Measurements from ENCODE around the gene GPR55. TPM values are rescaled to one million over a fixed set of nuclear protein-coding genes. Genes with fewer than 3 reads are reported as not detected.

The GPR55 gene
- total and polyA plus RNA-seq, 2 of the 4 experiments (the other 2 are of a cell fraction), result 0.03 TPM; not detected in 1

DNA sequence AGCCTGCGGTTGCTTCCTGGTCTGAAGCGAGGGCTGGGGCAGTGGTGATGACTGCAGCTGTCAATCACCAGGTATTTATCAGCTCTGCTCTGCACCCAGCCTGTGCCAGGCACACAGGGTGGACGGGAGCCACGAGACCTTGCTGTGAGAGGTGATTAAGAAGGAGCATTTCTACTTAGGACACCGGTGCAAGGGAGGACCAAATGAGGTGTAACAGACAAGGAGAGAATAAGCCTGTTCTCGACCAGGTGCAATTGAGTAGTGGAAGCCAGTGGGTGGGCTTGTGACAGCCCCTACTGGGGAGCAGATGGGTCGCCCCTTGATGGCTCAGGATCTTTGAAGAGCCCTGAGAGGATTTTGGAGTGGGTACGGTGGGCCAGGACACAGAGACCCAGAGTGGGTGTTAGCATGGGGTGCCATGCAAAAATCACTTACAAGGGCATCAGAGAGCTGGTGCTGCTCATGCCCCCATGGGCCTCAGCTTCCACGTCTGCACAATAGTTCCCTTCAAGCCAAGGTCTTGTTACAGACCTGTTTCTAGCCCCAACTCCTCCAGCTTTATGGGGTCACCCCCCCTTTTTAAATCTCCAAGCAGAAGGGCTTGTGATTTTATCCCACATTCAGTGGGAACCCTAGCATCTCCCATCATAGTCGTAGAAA, 24.6 kb downstream of the GPR55 start:
- no peak overlapping the region for H3K9ac ChIP-seq (ENCODE audit: low read depth, low read length)

More for the DNA sequence above, 24.6 kb downstream of the GPR55 start:
- peaks cover 47% of the 10 kb centered on the region for H3K27me3 ChIP-seq (ENCODE audit: control insufficient read depth, insufficient read depth, low read length)
- no peak overlapping the region for H2AK5ac ChIP-seq (ENCODE audit: low read depth, low read length)
- no peak overlapping the region for H4K8ac ChIP-seq (ENCODE audit: low read depth in 2 of 2, low read length in 2 of 2)
- no peaks in the 10 kb centered on the region for H4K20me1 ChIP-seq (ENCODE audit: insufficient read depth, low read length)
- no peaks in the 10 kb centered on the region for H3K36me3 ChIP-seq (ENCODE audit: control insufficient read depth, insufficient read depth, low read length)
- no peaks in the 10 kb centered on the region; the same call in 1 of the 2 replicates for H3K9me1 ChIP-seq (ENCODE audit: insufficient read depth, low read length)
- no peak overlapping the region for H2BK120ac ChIP-seq (ENCODE audit: low read depth, low read length)
- dilution Hi-C loops (cut with HindIII; ENCODE audit: low sequenced_read_pairs, unreplicated experiment), result no loop called here
- H3K9me3 ChIP-seq (ENCODE audit: control insufficient read depth, insufficient read depth, low read length), result no peaks in the 10 kb centered on the region
- H4K91ac ChIP-seq (ENCODE audit: insufficient read depth, low read depth, low read length), result no peak overlapping the region
- no peak overlapping the region for H2AK9ac ChIP-seq (replicated peaks; ENCODE audit: low read depth, low read length, poor library complexity)
- no peak overlapping the region for H3K4me2 ChIP-seq (ENCODE audit: low read depth, low read length)
- ATAC-seq (ENCODE audit: low read depth), result no peak
- no peak overlapping the region for H3K14ac ChIP-seq (replicated peaks; ENCODE audit: low read depth, low read length)
- in situ Hi-C loops (cut with MboI; ENCODE audit: low sequenced_read_pairs), result loop anchor here (5.0 kb wide), 1 partner anchor 87 kb away; no protein-coding TSS in a partner anchor
- H2AFZ ChIP-seq (replicated peaks; ENCODE audit: low read length, poor library complexity), result no peak overlapping the region
- H3K4me3 ChIP-seq (ENCODE audit: insufficient read depth, low read depth, low read length), result no peak overlapping the region
- no peak overlapping the region for H2BK20ac ChIP-seq (ENCODE audit: low read depth, low read length)
- H3K27ac ChIP-seq (ENCODE audit: insufficient read depth, low read length), result no peak overlapping the region
- intact Hi-C loops (cut with micrococcal nuclease), result loop anchor here (10.0 kb wide), 1 partner anchor 554 kb away; no protein-coding TSS in a partner anchor
- no peak for DNase-seq
- no peak overlapping the region for H3K18ac ChIP-seq (ENCODE audit: low read depth, low read length)
- H3K23ac ChIP-seq (ENCODE audit: low read depth, low read length), result no peak overlapping the region
- POLR2A ChIA-PET (ENCODE audit: unreplicated experiment), result no interaction called here
- H4K5ac ChIP-seq (ENCODE audit: low read depth, low read length), result no peak overlapping the region
- no peak for TF ChIP-seq BHLHE40 (IDR thresholded peaks at IDR 0.05; ENCODE audit: low read depth, low read length)
- no peaks in the 10 kb centered on the region for H3K79me1 ChIP-seq (ENCODE audit: low read depth in 1 of 2, low read length in 2 of 2)
- H3K4me1 ChIP-seq (ENCODE audit: control insufficient read depth, insufficient read depth, low read length), result no peaks in the 10 kb centered on the region
- no peak overlapping the region for H3K4ac ChIP-seq (ENCODE audit: low read depth, low read length)
- no peak overlapping the region for H3K56ac ChIP-seq (ENCODE audit: extremely low read depth, insufficient read depth, low read length)
- no peak overlapping the region for H2BK15ac ChIP-seq (ENCODE audit: low read depth, low read length)
- CTCF ChIA-PET, result interaction anchor here (0.5 kb wide), 1 partner anchor 47 kb away, joined by 5 read pairs; no protein-coding TSS in a partner anchor
- 11% methylated on average over 4 of the region's 10 CpGs; no CpG with 5 or more reads in 1 of the 2 experiments for WGBS, 2 experiments (ENCODE audit: extremely low coverage in 2 of 2, insufficient read length in 1 of 2)
- no TSS peak for BruUV-seq (replicated peaks)
- H2BK5ac ChIP-seq (ENCODE audit: low read depth, low read length, poor library complexity, severe bottlenecking), result no peak overlapping the region

Data from IMR-90 (cell line).